Middle frontal gyrus (tissue), 1 donor: Measurements from ENCODE around the gene HTD2.
"Not testable (repeated sequence)": the region's sequence is repeated elsewhere in the genome, so short reads cannot be mapped to it uniquely, and the experiment has no call there.

Source experiments
- DNase-seq: peaks from one replicate; pipeline ENCODE4 v3.0.0-alpha.2; 2015; ENCODE audit warnings: low spot score; ENCODE audit errors: extremely low spot score

The HTD2 gene

DNA sequence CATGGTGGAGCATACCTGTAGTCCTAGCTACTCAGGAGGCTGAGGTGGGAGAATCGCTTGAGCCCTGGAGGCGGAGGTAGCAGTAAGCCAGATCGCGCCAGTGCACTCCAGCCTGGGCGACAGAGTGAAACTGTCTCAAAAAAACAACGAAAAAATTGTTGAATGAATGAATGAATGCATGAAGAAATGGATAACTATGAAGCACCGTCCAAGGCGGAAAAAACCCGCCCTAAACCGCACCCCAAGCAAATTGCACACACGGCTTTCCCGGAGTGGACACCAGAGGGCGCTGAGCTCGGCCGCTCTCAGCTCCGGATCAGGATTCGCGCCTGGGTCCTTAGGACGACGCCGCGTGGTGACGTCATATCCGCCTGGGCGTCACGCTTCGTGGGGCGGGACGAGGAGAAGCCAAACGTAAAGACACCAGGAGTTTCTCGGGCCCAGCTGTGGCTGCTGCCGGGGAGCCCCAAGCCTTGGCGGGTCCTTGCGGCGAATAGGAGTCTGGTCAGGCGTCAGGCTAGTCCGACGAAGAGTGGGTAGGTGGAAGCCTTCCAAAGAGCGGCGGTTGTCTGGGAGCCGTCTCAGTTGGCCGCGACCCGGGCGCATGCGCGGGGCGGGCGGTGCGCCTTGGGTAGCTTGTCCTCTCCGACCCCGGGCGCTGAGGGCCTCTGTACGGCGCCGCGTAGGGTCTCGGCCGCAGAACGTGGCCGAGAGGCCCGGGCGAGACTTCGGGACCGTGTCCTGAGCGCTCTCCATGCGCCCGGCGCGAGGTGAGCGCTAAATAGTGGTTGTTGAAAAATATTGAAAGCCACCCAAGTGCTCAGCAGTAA lies at the start of gene HTD2, which contains the start of gene RPP14:
TSS of gene HTD2 (plus strand) at position 639 of the 830 bp plus-strand sequence. CDS start 11,094 bp downstream, outside the sequence.
TSS of gene RPP14 (plus strand) at position 364 of the 830 bp plus-strand sequence. CDS start 4,085 bp downstream, outside the sequence.
- DNase-seq: peak; percentile 91

DNA sequence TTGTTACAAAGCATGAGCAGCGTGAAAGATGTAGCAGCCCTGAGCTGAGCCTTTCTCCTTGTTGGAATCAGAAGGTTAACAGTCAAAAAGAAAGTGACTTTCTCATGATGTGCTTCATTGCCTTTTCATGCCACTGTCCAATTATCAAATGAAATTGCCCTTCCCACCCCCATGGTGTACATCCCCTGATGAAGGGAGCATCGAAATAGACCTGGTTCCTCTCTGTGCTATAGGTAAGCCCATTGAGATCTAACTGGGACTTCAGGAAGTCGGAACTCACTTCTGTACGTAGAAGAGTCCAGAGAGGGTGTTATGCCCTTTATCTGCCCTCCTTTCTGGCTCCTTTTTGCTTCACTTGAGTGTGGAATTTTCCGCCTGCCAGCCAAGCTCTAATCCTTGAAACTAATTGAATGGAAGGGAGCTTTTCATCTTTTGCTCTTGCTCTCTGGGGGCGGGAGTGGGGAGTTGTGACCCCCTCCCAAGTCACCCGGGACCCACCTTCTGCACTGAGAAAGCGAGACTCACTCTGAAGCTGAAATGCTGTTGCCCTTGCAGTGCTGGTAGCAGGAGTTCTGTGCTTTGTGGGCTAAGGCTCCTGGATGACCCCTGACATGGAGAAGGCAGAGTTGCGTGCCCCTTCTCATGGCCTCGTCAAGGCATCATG lies 47.8 kb upstream of the HTD2 start:
- no peak for DNase-seq

DNA sequence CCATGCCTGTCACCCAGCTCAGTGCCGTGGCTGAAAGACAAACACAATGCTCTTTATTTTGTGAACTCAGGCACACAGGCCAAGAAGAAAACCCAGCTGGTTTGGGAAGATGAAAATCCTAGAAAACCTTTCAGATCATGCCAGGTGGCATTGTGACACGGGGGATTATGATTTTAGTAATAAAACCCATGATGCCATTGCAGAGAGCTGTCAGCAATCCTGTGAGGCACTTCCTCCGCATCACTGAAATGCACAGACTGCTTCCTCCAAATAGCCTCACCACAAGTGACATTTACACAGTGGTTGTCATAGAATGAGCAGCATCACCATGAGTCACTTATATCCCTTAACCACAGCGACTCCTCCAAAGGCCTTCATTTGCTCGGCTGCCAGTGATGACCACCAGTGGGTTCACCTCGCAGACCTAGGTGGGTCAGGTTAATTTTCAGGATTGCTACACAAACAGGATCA lies 46.0 kb upstream of the HTD2 start:
- DNase-seq: peak; percentile 33

DNA sequence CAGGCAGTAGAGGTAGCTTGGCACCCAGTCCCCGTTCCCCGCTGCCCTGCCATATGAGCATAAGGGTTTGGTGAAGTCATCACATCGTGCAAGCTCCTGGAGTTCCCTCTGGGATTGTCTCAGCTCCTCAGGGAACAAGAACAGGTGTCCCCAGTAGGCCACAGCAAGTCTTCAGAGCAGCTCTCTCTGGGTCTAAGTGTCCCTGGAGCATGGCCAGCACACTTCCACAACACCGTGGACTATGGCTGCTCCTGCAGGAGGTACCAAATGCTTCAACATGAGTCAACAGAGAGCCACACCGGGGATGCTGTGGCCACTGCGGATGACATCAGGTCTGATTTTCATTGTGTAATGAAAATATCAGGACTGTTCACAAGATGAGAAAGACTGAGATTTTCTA lies 45.6 kb upstream of the HTD2 start:
- DNase-seq: no peak

DNA sequence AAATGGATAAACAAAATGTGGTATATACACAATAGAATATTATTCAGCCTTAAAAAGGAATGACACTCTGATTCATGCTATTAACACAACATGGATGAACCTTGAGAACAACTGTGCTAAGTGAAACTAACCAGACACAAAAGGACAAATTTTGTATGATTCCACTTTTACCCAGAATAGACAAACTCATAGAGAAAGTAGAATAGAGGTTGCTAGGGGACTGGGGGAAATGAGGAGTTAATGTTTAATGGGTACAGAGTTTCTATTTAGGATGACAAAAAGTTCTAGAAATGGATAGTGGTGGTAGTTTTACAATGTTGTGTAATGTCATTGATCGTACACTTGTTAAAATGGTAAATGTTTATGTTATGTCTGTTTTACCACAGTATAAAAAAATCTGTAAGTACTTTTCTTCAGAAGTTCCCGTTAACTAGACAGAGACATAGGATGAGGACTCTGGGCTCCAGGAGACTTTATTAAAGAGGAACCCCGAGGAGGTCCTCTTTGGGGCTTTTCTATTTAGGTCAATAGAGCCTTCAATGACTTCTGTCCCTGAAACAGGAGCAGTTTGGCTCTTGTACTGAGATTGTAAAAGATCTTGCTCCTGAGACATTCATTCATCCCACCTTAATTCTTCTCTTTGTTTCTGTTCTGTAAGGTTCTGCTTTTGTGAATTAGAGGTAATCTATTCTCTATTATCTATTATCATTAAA lies 44.2 kb upstream of the HTD2 start:
- no peak for DNase-seq

DNA sequence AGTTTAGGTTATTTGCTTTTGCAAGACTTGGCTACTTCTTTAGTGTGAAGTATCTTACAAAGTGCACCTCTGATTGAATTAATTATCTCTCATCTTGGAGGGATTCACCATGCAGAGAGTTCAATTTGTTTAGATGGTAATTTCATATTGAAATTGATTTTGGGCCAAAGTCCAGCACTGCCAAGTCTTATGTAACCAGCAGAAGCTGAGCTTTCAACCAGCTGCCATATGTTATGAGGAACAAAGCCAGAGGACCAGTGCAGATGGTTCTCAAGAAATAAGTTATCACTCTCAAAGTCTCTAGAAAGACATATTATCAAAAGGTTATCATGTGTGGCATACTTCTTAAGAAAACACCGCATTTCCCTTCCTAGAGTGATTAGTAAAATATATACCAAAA lies 39.7 kb upstream of the HTD2 start:
- DNase-seq: peak; percentile 62

DNA sequence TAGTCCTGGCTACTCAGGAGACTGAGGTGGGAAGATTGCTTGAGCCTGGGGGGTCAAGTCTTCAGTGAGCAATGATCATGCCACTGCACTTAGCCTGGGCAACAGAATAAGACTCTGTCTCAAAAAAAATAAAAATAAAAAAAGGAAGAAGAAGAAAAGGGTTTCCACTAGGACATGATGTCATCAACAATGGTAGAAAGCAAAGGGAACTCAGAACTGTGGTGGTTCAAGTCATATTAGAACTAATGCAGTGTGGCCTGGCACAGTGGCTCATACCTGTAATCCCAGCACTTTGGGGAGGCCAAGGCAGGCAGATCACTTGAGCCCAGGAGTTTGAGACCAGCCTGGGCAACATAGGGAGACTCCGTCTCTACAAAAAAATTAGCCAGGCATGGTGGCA lies 38.8 kb upstream of the HTD2 start:
- DNase-seq: not testable (repeated sequence)

DNA sequence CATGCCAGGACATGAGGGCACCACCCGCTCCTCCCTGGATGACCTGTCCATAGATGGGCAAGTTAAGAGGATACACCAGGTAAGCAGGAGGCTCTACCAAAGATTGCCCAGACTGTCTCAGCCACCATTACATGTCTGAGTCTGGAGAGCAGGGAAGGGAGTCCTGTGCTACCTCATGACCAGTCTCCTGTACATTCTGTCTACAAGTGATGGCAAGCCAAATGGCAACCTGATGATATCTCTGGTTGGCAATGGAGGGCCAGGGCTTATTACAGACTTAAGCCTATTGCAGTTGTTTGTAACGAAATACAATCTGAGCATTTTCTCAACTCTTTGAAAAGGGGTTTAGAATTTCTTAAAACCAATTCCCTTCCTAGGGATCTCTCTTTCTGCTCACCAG lies 37.0 kb upstream of the HTD2 start:
- no peak for DNase-seq

DNA sequence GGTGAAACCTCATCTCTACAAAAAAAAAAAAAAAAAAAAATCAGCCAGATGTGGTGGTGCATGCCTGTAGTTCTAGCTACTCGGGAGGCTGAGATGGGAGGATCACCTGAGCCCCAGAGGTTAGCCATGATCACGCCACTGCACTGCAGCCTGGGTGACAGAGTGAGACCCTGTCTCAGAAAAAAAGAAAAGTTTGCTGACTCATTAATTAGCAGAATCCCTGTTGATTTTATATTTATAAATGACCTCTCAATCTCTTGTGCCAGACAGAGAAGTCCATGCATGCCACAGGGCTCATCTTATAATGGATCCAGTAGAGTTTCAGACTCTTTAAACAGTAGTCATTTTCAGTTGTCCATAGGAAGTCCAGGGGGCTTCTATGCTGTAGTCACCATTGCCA lies 35.8 kb upstream of the HTD2 start:
- no peak for DNase-seq

DNA sequence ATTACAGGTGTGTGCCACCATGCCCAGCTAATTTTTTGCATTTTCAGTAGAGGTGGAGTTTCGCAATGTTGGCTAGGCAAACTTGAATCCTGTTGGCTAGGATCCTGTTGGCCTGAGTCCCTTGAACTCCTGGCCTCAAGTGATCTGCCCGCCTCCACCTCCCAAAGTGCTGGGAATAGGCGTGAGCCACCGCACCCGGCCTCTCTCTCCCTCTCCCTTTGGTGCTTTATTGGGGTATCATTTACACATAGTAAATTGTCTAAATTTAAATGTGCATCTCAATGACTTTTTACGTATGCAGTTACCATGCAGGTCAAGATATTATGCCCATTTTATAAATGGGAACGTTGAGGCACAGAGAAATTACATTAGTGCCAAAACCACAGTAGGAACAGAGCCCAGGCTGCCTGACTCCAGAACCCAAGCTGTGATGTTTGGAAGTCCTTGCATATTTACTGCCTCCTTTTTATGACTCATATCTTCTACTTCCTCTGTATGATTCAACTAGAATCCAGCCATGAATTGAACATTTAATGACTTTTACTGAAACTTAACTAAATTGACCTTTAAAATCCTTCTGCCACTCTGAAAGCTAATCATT lies 34.3 kb upstream of the HTD2 start:
- no peak for DNase-seq

DNA sequence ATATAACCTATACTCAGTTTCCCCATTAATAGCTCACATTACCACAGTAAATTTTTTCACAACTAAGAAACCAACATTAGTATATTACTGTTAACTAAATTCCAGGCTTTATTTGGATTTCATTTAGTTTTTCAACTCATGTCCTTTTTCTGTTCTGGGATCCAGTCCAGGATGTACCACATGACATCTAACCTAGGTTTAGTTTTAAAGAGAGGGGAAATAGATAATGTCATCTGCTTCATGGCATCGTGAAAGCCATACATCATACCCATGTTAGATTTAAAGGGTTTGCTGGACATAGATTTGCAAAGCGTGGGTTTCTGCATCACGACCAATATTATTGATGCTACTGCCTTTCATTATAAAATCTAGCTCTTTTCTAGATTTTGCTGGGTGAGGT lies 33.4 kb upstream of the HTD2 start:
- no peak for DNase-seq

DNA sequence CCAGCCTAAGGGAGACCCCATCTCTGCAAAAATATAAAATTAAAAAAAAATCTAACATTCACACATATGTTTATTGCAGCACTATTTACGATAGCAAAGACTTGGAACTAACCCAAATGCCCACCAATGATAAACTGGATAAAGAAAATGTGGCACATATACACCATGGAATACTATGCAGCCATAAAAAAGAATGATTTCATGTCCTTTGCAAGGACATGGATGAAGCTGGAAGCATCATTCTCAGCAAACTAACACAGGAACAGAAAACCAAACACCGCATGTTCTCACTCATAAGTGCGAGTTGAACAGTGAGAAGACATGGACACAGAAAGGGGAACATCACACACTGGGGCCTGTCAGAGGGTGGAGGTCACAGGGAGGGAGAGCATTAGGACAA lies 33.0 kb upstream of the HTD2 start:
- not testable (repeated sequence) for DNase-seq

DNA sequence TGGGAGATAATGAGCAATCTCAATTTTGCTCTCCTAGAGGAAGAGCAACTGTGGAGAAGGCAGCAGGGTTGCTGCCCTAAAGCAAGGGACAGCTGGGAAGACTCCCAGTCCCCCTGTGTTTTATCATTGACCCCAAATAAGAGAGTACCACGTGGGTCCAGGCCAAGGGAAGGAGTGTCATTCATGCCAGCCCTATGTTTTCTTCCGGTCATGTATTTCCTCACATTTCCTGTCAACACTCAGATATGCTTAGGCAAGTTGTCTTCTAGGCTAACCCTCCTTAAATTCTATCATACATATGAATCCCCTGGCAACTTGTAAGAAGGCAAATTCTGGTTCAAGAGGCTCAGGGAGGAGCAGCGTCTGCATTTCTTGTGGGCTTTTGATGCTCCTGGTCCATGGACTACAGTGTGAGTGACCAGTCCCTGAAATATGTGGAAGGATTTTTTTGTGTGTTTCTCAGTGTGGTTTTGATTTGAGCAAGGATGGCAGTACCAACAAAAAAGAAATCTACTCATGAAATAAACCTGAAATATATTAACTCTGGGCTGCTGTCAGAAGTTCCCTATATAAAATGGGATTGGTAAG lies 32.2 kb upstream of the HTD2 start:
- no peak for DNase-seq

DNA sequence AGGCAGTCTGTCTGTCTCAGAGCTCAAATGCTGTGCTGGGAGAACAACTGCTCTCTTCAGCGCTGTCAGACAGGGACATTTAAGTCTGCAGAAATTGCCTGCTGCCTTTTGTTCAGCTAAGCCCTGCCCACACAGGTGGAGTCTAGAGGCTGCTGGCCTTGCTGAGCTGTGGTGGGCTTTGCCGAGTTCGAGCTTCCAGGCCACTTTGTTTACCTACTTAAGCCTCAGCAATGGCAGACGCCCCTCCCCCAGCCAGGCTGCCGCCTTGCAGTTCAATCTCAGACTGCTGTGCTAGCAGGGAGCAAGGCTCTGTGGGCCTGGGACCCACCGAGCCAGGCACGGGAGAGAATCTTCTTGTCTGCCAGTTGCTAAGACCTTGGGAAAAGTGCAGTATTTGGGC lies 25.3 kb upstream of the HTD2 start:
- no peak for DNase-seq

DNA sequence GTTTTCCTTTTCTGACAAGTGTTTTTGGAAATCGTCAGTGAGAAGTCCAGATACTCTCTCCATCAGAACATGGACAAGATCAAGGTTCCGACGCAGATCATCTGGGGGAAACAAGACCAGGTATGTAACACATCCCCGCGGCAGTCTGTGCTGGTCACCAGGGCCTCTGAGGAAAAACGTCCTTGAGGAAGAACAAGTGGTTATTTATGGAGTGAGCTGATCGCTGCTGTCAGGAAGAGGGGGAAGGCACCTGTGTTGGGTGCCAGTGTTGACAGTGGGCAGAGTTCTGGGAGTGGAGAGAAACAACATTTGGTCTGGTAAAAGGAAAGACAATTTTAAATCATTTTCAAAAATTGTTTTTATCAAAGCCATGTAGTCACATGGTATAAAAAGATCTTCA lies 21.0 kb upstream of the HTD2 start:
- no peak for DNase-seq

DNA sequence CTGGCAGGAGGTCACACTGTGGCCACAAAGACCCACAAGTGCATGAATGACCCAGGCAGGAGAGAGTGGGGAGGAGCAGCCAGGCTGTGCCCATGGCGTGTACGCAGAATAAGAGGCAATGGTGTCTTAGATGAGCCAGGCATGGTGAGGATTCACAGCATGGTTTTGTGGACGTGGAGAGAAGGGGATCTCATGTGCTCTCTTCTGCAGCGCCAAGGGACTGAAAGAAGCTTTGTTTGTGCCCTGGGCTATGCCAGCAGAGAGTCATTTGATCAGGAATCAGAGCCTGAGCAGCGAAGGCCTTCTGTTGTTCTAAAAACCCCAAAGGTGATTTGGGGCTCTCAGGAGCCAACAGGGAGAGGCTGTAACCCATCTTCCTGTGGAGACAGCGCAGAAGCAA lies 19.0 kb upstream of the HTD2 start:
- no peak for DNase-seq

DNA sequence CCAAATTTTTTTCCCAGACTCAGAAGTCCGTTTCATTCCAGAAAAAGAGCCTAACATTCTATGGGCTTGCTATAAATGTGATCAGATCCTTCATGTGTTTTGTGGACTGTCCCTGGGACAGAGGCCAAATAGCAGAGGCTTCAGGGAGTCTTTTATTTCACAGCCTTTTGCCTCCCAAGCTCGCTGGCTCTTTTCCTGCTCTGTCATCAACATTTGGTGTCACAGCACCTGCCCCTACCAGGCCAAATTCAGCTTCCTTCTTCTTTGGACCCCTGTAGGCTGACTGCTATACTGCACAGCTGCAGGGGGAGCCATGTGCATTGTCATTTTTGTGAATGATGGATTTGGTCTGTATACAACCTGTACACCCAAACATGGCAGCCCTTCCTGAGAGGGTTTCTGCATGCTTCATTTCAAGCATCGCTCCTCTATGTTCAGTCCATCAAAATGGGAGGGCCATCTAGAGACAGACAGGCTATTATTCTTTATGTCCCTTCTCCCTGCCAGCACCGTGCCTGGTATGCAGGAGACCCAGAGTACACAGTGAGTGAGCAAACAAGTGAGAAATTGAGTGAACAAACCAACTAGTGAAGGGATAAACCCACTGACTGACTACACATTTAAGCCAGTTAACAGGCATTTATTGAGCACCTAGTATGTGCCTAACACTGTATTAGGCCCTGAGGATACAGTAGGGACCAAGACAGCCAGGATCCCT lies 18.1 kb upstream of the HTD2 start:
- no peak for DNase-seq

DNA sequence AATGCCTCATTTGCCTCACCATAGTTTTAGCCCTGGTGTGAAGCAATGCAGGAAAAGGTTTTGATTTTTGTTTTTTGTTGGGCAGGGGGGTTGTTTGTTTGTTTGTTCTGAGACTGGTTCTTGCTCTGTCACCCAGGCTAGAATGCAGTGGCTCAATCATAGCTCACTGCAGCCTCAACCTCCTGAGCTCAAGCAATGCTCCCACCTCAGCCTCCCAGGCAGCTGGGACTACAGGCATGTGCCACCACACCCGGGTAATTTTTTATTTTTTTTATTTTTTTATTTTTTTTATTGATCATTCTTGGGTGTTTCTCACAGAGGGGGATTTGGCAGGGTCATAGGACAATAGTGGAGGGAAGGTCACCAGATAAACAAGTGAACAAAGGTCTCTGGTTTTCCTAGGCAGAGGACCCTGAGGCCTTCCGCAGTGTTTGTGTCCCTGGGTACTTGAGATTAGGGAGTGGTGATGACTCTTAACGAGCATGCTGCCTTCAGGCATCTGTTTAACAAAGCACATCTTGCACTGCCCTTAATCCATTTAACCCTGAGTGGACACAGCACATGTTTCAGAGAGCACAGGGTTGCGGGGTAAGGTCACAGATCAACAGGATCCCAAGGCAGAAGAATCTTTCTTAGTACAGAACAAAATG lies 17.2 kb upstream of the HTD2 start:
- not testable (repeated sequence) for DNase-seq

DNA sequence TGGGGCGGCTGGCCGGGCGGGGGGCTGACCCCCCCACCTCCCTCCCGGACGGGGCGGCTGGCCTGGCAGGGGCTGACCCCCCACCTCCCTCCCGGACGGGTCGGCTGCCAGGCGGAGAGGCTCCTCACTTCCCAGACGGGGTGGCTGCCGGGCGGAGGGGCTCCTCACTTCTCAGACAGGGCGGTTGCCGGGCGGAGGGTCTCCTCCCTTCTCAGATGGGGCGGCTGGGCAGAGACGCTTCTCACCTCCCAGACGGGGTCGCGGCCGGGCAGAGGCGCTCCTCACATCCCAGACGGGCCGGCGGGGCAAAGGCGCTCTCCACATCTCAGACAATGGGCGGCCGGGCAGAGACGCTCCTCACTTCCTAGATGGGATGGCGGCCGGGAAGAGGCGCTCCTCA lies 15.9 kb upstream of the HTD2 start:
- not testable (repeated sequence) for DNase-seq
